Measurements from ENCODE around the gene DOCK2. TPM values are rescaled to one million over a fixed set of nuclear protein-coding genes. Genes with fewer than 3 reads are reported as not detected.

The DOCK2 gene
- polyA plus RNA-seq, 2 of the 4 experiments (the other 2 are of a cell fraction), result 2.1 to 4.6 TPM

DNA sequence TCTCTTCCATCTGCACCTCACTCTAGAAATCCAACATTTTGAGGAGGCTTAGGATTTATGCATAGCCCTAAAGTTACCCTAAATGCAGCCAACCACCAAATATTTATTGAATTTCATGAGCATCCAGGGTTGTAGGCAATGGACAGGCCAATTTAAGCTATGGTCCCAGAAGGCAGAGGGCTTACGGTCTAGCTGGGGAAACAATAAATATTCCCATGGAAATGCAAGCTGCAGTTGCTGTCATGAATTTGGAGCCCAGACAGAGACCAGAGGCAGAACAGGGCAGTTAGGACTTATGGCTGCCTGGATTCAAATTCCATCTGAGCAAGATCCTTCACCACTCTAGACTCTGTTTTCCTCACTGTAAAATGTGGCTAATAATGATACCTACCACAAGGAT is 352.3 kb downstream of the DOCK2 start:
- Histone ChIP-seq H3K27ac (peak overlapping the region; percentile 23 to 34; a peak in 4 of 6 replicates), H3K4me3 (no peak overlapping the region), H3K4me1 (peaks cover 16% of the 10 kb centered on the region), H3K4me2 (peak overlapping the region; percentile 49), H3K9me3 (no peaks in the 10 kb centered on the region)
- TF ChIP-seq RFX5 (IDR thresholded peaks at IDR 0.05) (no peak), CBX2 (IDR thresholded peaks at IDR 0.05; ENCODE audit: borderline replicate concordance, low read depth) (no peak), HOXA7 (CRISPR knock-in tag; IDR thresholded peaks at IDR 0.05) (no peak), CHD4 (IDR thresholded peaks at IDR 0.05; ENCODE audit: borderline replicate concordance) (no peak), ZC3H11A (IDR thresholded peaks at IDR 0.05) (no peak), CHD2 (IDR thresholded peaks at IDR 0.05; ENCODE audit: low read length, partially characterized antibody) (no peak)
- TF ChIP-seq, protein P1, sequence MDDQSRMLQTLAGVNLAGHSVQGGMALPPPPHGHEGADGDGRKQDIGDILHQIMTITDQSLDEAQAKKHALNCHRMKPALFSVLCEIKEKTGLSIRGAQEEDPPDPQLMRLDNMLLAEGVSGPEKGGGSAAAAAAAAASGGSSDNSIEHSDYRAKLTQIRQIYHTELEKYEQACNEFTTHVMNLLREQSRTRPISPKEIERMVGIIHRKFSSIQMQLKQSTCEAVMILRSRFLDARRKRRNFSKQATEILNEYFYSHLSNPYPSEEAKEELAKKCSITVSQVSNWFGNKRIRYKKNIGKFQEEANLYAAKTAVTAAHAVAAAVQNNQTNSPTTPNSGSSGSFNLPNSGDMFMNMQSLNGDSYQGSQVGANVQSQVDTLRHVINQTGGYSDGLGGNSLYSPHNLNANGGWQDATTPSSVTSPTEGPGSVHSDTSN (IDR thresholded peaks at IDR 0.05), result no peak
- FAIRE-seq (no peak), DNase-seq (ENCODE audit: low read depth in 1 of 2, low spot score in 1 of 2) (no peak), ATAC-seq (peak; percentile 25 to 45; a peak in 2 of 6 replicates)
- WGBS (ENCODE audit: missing lambda C conversion rate), result 70% methylated on average over 1 of the region's 1 CpG
- CTCF ChIA-PET, result interaction anchor here (2.0 kb wide), 1 partner anchor 9 kb away, joined by 12 read pairs; the partner anchor contains the start of gene INSYN2B
- POLR2A ChIA-PET, result no interaction called here

DNA sequence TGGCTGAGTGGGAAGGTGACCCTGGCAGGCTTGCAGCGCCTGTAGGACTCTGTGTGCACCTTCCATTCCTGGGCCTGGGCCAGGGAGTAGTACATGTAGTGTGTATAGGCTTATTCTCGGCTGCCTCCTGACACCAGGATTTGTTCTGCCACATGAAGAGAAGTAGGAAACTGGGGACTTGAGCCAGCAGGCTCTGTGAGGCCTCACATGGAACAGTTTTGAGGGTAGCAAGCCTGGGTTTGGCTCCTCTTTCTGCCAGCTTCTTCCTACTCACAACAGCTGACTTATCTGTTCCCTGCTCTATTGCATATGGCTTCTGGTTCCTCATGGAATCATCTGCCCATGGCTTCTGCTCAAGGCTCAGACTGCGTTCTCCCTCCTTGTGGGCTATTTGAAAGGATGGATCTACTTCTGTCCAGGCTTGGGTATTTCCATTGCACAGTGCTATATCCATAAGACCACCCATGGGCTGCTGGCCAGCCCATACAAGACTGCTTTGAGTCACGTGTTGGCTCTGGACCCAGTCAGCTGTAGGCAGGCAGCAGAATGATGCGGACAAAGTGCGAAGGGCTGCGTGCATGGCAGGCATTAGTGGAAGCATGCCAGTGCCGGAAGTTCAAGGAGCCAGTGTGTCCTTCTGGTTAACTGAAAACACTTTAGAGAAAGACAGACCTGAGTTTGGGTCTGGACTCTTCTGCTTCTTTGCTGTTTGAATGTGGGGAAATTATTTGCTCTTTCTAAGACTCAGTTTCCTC is 354.2 kb downstream of the DOCK2 start:
- Histone ChIP-seq H3K4me1 (peaks cover 16% of the 10 kb centered on the region), H3K4me2 (no peak overlapping the region), H3K4me3 (no peak overlapping the region), H3K9me3 (no peaks in the 10 kb centered on the region), H3K27ac (no peak overlapping the region)
- ATAC-seq (no peak), FAIRE-seq (no peak), DNase-seq (ENCODE audit: low read depth in 1 of 2, low spot score in 1 of 2) (no peak)
- 93% methylated on average over 8 of the region's 8 CpGs for WGBS (ENCODE audit: missing lambda C conversion rate)
- TF ChIP-seq CBX2 (IDR thresholded peaks at IDR 0.05; ENCODE audit: borderline replicate concordance, low read depth) (no peak), EHMT2 (IDR thresholded peaks at IDR 0.05; ENCODE audit: low read depth) (no peak), MAZ (IDR thresholded peaks at IDR 0.05; ENCODE audit: borderline replicate concordance, low read depth, low read length) (no peak), SMC3 (IDR thresholded peaks at IDR 0.05) (no peak), HOXB13 (CRISPR knock-in tag; IDR thresholded peaks at IDR 0.05; ENCODE audit: low read depth) (no peak), KDM5A (IDR thresholded peaks at IDR 0.05) (no peak), TP53 (CRISPR knock-in tag; IDR thresholded peaks at IDR 0.05) (no peak), CHD4 (IDR thresholded peaks at IDR 0.05; ENCODE audit: borderline replicate concordance) (no peak), ZSCAN20 (CRISPR knock-in tag; IDR thresholded peaks at IDR 0.05) (no peak), SREBF2 (IDR thresholded peaks at IDR 0.05) (no peak), TFCP2L1 (CRISPR knock-in tag; IDR thresholded peaks at IDR 0.05) (no peak), RARB (CRISPR knock-in tag; IDR thresholded peaks at IDR 0.05) (no peak)
- TF ChIP-seq, protein P2, sequence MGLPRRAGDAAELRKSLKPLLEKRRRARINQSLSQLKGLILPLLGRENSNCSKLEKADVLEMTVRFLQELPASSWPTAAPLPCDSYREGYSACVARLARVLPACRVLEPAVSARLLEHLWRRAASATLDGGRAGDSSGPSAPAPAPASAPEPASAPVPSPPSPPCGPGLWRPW (IDR thresholded peaks at IDR 0.05), result no peak
- TF ChIP-seq, protein P3, sequence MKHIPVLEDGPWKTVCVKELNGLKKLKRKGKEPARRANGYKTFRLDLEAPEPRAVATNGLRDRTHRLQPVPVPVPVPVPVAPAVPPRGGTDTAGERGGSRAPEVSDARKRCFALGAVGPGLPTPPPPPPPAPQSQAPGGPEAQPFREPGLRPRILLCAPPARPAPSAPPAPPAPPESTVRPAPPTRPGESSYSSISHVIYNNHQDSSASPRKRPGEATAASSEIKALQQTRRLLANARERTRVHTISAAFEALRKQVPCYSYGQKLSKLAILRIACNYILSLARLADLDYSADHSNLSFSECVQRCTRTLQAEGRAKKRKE (CRISPR knock-in tag; IDR thresholded peaks at IDR 0.05; ENCODE audit: low read depth), result no peak
- ChIA-PET CTCF (interaction anchor here (1.5 to 7.3 kb wide), 2 partner anchors 11 to 290 kb away, joined by 4 to 47 read pairs; partner anchors contain the start of gene INSYN2B), POLR2A (no interaction called here)

DNA sequence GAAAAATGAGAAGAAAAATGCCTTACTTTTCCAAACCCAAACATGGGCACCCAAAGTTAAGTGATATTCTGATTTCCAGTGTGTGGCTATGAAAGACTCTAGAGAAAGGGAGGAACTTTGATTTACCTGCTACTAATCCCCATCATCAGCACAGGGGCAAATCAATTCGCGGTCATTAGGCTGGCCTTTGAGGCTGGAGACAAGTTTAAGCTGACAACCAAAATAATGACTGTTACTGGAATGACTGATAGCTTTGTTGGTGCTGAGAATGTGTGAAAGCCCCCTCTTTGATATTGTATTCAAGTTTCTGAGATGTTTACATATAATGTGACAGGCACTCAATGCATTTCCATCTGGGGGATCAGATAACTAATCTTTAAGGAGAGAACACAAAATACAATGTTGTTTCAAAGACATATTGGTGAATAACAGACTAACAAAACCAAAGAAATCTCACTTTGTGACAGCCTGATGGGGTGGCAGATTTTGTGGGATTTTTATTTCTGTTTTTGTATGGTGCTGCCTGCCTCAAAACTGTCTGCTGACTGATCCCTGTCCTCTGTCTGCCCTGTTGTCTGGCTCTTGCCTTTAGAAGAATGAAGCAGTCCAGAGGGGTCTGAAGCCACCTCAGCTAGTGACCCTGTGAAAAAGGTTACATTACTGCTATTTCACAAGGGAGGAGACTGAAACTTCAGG is 355.9 kb downstream of the DOCK2 start:
- Histone ChIP-seq H3K9me3 (no peaks in the 10 kb centered on the region), H3K4me2 (no peak overlapping the region), H3K27ac (no peak overlapping the region), H3K4me3 (no peak overlapping the region), H3K4me1 (peaks cover 16% of the 10 kb centered on the region)
- no peak for ATAC-seq
- FAIRE-seq, result no peak
- ChIA-PET POLR2A (interaction anchor here (0.6 kb wide), 1 partner anchor 21 kb away, joined by 6 read pairs; no protein-coding TSS in a partner anchor), CTCF (interaction anchor here (1.7 to 7.3 kb wide), 2 partner anchors 9 to 13 kb away, joined by 5 to 47 read pairs; partner anchors contain the start of gene INSYN2B)
- 100% methylated on average over 2 of the region's 2 CpGs for WGBS (ENCODE audit: missing lambda C conversion rate)
- no peak for DNase-seq (ENCODE audit: low read depth in 1 of 2, low spot score in 1 of 2)
- no peak for TF ChIP-seq HEYL (CRISPR knock-in tag; IDR thresholded peaks at IDR 0.05)
- TF ChIP-seq RAD21 (conservative IDR thresholded peaks at IDR 0.05 in 1 of 2, IDR thresholded peaks at IDR 0.05 in 1 of 2), result no peak
- no peak for TF ChIP-seq ZC3H11A (IDR thresholded peaks at IDR 0.05)
- no peak for TF ChIP-seq CEBPB (IDR thresholded peaks at IDR 0.05)
- TF ChIP-seq, protein P4, sequence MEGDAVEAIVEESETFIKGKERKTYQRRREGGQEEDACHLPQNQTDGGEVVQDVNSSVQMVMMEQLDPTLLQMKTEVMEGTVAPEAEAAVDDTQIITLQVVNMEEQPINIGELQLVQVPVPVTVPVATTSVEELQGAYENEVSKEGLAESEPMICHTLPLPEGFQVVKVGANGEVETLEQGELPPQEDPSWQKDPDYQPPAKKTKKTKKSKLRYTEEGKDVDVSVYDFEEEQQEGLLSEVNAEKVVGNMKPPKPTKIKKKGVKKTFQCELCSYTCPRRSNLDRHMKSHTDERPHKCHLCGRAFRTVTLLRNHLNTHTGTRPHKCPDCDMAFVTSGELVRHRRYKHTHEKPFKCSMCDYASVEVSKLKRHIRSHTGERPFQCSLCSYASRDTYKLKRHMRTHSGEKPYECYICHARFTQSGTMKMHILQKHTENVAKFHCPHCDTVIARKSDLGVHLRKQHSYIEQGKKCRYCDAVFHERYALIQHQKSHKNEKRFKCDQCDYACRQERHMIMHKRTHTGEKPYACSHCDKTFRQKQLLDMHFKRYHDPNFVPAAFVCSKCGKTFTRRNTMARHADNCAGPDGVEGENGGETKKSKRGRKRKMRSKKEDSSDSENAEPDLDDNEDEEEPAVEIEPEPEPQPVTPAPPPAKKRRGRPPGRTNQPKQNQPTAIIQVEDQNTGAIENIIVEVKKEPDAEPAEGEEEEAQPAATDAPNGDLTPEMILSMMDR (IDR thresholded peaks at IDR 0.05), result no peak
- TF ChIP-seq, protein P5, sequence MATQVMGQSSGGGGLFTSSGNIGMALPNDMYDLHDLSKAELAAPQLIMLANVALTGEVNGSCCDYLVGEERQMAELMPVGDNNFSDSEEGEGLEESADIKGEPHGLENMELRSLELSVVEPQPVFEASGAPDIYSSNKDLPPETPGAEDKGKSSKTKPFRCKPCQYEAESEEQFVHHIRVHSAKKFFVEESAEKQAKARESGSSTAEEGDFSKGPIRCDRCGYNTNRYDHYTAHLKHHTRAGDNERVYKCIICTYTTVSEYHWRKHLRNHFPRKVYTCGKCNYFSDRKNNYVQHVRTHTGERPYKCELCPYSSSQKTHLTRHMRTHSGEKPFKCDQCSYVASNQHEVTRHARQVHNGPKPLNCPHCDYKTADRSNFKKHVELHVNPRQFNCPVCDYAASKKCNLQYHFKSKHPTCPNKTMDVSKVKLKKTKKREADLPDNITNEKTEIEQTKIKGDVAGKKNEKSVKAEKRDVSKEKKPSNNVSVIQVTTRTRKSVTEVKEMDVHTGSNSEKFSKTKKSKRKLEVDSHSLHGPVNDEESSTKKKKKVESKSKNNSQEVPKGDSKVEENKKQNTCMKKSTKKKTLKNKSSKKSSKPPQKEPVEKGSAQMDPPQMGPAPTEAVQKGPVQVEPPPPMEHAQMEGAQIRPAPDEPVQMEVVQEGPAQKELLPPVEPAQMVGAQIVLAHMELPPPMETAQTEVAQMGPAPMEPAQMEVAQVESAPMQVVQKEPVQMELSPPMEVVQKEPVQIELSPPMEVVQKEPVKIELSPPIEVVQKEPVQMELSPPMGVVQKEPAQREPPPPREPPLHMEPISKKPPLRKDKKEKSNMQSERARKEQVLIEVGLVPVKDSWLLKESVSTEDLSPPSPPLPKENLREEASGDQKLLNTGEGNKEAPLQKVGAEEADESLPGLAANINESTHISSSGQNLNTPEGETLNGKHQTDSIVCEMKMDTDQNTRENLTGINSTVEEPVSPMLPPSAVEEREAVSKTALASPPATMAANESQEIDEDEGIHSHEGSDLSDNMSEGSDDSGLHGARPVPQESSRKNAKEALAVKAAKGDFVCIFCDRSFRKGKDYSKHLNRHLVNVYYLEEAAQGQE (IDR thresholded peaks at IDR 0.05), result no peak

Measured in A549 (cell line).